GM12878 (cell line): ENCODE data around the gene FOXP1. TPM values are rescaled to one million over a fixed set of nuclear protein-coding genes. Genes with fewer than 3 reads are reported as not detected.

Source experiments
- ATAC-seq: fragments of 200-7000 bp; cut with Tn5 transposase; 3 replicates; pipeline ENCODE4 v1.9.1; 2020; ENCODE audit warnings: mild to moderate bottlenecking, moderate library complexity
- BruUV-seq: library from RNA; stranded (reverse); fragments of 400-500 nt; replicated peaks from 2 replicates; lab custom pipeline; 2021; lab: Mats Ljungman, UMichigan
- CTCF ChIA-PET: fragments of 300-600 bp; sonication (Branson Sonifier 250); formaldehyde crosslinking; extraction: SDS; loops from one replicate; lab custom pipeline; 2021; ENCODE audit warnings: inconsistent platforms; lab: Yijun Ruan, JAX
- POLR2A ChIA-PET: fragments of 350-600 bp; formaldehyde crosslinking; extraction: SDS; loops from one replicate; lab custom pipeline; 2021; ENCODE audit warnings: inconsistent platforms; lab: Charles Lee
- RAD21 ChIA-PET: fragments of 300-600 bp; sonication (Branson Sonifier 250); formaldehyde crosslinking; loops from one replicate; lab custom pipeline; 2023; ENCODE audit warnings: antibody characterized with exemption; ENCODE audit not compliant: unreplicated experiment; lab: Charles Lee
- SMC1A ChIA-PET: fragments of 300-600 bp; sonication (Branson Sonifier 250); formaldehyde crosslinking; loops from one replicate; lab custom pipeline; 2023; ENCODE audit not compliant: unreplicated experiment, uncharacterized antibody; lab: Charles Lee
- DNase-seq: peaks from one replicate; pipeline ENCODE4 v3.0.0-alpha.2; 2011; ENCODE audit warnings: low read depth, low spot score
- FAIRE-seq: peaks from 3 replicates; lab custom pipeline; 2011; peaks lifted over from hg19 to GRCh38; lab: Jason Lieb, UNC
- H2AFZ ChIP-seq: 2 replicates; pipeline ENCODE4 v1.6.0; 2011; ENCODE audit warnings: low read depth, low read length, control low read depth; ENCODE audit not compliant: control insufficient read depth
- H3K27ac ChIP-seq: 2 replicates; pipeline ENCODE4 v1.5.1; 2011; ENCODE audit warnings: control low read depth; ENCODE audit not compliant: control insufficient read depth, insufficient read depth
- H3K27me3 ChIP-seq, 2 experiments: replicated peaks in 1 of 2; 2 replicates each; pipeline versions ENCODE4 v1.6.0 to v1.6.1; 2011; ENCODE audit warnings: low read length in 1 of 2; ENCODE audit not compliant: control insufficient read depth in 2 of 2, insufficient read depth in 2 of 2
- H3K36me3 ChIP-seq, 2 experiments: 2 replicates each; pipeline ENCODE4 v1.5.1; 2011; ENCODE audit warnings: low read length in 1 of 2; ENCODE audit not compliant: control insufficient read depth in 2 of 2, insufficient read depth in 2 of 2
- H3K4me1 ChIP-seq: 2 replicates; pipeline ENCODE4 v1.6.1; 2011; ENCODE audit warnings: mild to moderate bottlenecking, low read length, moderate library complexity, mixed read lengths; ENCODE audit not compliant: control insufficient read depth, insufficient read depth
- H3K4me2 ChIP-seq: 2 replicates; pipeline ENCODE4 v1.6.0; 2011; ENCODE audit warnings: control low read depth; ENCODE audit not compliant: control insufficient read depth, insufficient read depth
- H3K4me3 ChIP-seq: fragments of 200-600 bp; sonication (generic); 2 replicates; pipeline ENCODE4 v1.5.1; 2016
- H3K79me2 ChIP-seq: 2 replicates; pipeline ENCODE4 v1.6.0; 2011; ENCODE audit warnings: low read length; ENCODE audit not compliant: control insufficient read depth, insufficient read depth
- H3K9ac ChIP-seq: 2 replicates; pipeline ENCODE4 v1.8.0; 2011; ENCODE audit warnings: low read length, control low read depth, mixed read lengths; ENCODE audit not compliant: control insufficient read depth, insufficient read depth
- H3K9me3 ChIP-seq: replicated peaks from 3 replicates; pipeline ENCODE4 v1.5.1; 2011; ENCODE audit warnings: mild to moderate bottlenecking, low read length; ENCODE audit not compliant: control insufficient read depth, insufficient read depth
- H4K20me1 ChIP-seq: 2 replicates; pipeline ENCODE4 v1.6.0; 2011; ENCODE audit not compliant: control insufficient read depth, insufficient read depth
- ATF7 ChIP-seq: fragments of 450-650 bp; IDR thresholded peaks from 2 replicates; pipeline ENCODE4 v1.6.1; 2016; ENCODE audit warnings: low read depth, mild to moderate bottlenecking
- CREB1 ChIP-seq: IDR thresholded peaks from 2 replicates; pipeline ENCODE4 v1.6.1; 2012; ENCODE audit warnings: low read depth, mild to moderate bottlenecking, inconsistent platforms
- ESRRA ChIP-seq: IDR thresholded peaks from 2 replicates; pipeline ENCODE4 v1.6.1; 2012; ENCODE audit warnings: mild to moderate bottlenecking, low read length, improper control_type of control experiment
- HDGF ChIP-seq: fragments of 450-650 bp; IDR thresholded peaks from 2 replicates; pipeline ENCODE4 v1.6.1; 2016; ENCODE audit warnings: antibody characterized with exemption
- MXI1 ChIP-seq: fragments of 150-350 bp; IDR thresholded peaks from 2 replicates; pipeline ENCODE4 v1.6.1; 2011; ENCODE audit warnings: low read depth, mild to moderate bottlenecking, inconsistent platforms, low read length, improper control_type of control experiment
- NR2F1 ChIP-seq: fragments of 450-650 bp; conservative IDR thresholded peaks from 2 replicates; pipeline ENCODE4 v1.6.1; 2017; ENCODE audit warnings: mild to moderate bottlenecking
- SP1 ChIP-seq: IDR thresholded peaks from one replicate; pipeline ENCODE4 v1.6.1; 2011; ENCODE audit warnings: low read depth, low read length
- YBX1 ChIP-seq: fragments of 450-650 bp; IDR thresholded peaks from 2 replicates; pipeline ENCODE4 v1.6.1; 2016; ENCODE audit warnings: antibody characterized with exemption
- WGBS: methylation state at CpG from one replicate; pipeline ENCODE4 v1.1.6; 2016; ENCODE audit warnings: low lambda C conversion rate; ENCODE audit not compliant: insufficient replicate concordance, insufficient coverage; ENCODE audit errors: missing lambda C conversion rate; 5-methylcytosine and 5-hydroxymethylcytosine counted together
- in situ Hi-C: fragments of 300-500 bp; cut with MboI; formaldehyde crosslinking; loops from 9 replicates; pipeline ENCODE4 v1.14.3; 2018; ENCODE audit warnings: mixed read lengths
- intact Hi-C: fragments of 100-400 bp; cut with micrococcal nuclease; formaldehyde crosslinking; loops from one replicate; pipeline ENCODE4 v1.14.2; 2022; ENCODE audit not compliant: unreplicated experiment
- polyA plus RNA-seq, 11 experiments: library from polyadenylated mRNA; depleted of rRNA in 4 of 11; unstranded in 6 of 11; stranded (reverse) in 5 of 11; fragments of >200 nt; fragmentation: Nextera tagmentation in 4 of 11; fragmentation: Illumina TruSeq in 1 of 11; extraction: Ambion mirVana in 4 of 11; extraction: Trizol in 1 of 11; gene quantifications; 1 replicate in 1 of 11; 2 replicates in 10 of 11; pipeline versions ENCODE4 v1.2.1 to v1.2.3, GENCODE V29; 2011 to 2016; ENCODE audit warnings: inconsistent platforms in 2 of 11, missing spikeins in 2 of 11, low read depth in 1 of 11
- total RNA-seq, 4 experiments: library from RNA; depleted of rRNA in 3 of 4; stranded (reverse); fragments of >200 nt in 3 of 4; fragmentation: Illumina TruSeq in 1 of 4; extraction: Trizol in 1 of 4; gene quantifications; 2 replicates each; pipeline versions ENCODE4 v1.2.1 to v1.2.3, GENCODE V29; 2013 to 2021
- TF ChIP-seq, protein P1 (sequence below): fragments of 450-650 bp; IDR thresholded peaks from 2 replicates; pipeline ENCODE4 v1.6.1; 2018; ENCODE audit warnings: borderline replicate concordance, mild to moderate bottlenecking; ENCODE audit not compliant: partially characterized antibody

Gene FOXP1
- total and polyA plus RNA-seq, 10 of the 15 experiments (the other 5 are each of a cell fraction or from before 2014, with no cell fraction given): 0.05 to 1.6 (median 0.20) TPM; not detected in 1

DNA sequence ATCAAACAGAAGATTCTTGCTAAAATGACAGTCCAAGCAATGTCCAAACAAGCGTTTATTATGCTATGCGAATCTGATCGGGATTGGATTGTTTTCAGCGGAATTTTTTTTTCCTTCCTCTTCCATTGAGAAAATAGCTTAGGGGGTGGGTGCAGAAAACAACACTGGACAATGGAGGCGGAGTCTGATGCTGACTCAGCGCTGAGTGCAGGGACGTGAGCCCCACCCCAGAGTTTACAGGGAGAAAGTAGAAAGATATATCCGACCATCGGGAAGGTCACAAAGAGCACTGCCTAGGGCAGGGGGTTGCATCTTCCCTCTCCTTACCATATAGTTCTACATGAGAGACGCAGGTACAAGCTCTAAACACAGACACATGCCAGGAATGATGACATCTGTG is 117.0 kb downstream of the FOXP1 start:
- ATAC-seq: no peak
- no TSS peak for BruUV-seq
- in situ Hi-C loops (no loop called here), intact Hi-C loops (no loop called here)
- DNase-seq: no peak
- no peaks in the 10 kb centered on the region for H3K9me3 ChIP-seq
- SMC1A ChIA-PET: no interaction called here
- POLR2A ChIA-PET: no interaction called here
- H3K4me3 ChIP-seq: no peak overlapping the region
- no peak for FAIRE-seq
- no peak overlapping the region for H2AFZ ChIP-seq
- no peaks in the 10 kb centered on the region for H3K36me3 ChIP-seq
- peaks cover 0 to 1% of the 10 kb centered on the region in 2 experiments; a peak in 1 of 4 replicates for H3K27me3 ChIP-seq
- no peak overlapping the region for H3K9ac ChIP-seq
- no peaks in the 10 kb centered on the region for H3K4me1 ChIP-seq
- RAD21 ChIA-PET: no interaction called here
- WGBS: 65% methylated on average over 10 of the region's 10 CpGs
- no peaks in the 10 kb centered on the region for H4K20me1 ChIP-seq
- CTCF ChIA-PET: no interaction called here
- H3K27ac ChIP-seq: no peak overlapping the region
- H3K4me2 ChIP-seq: no peak overlapping the region
- no peak for TF ChIP-seq HDGF
- no peak for TF ChIP-seq ESRRA
- TF ChIP-seq MXI1: no peak
- no peak for TF ChIP-seq YBX1
- TF ChIP-seq NR2F1: no peak
- no peak for TF ChIP-seq CREB1
- TF ChIP-seq SP1: no peak
- TF ChIP-seq, protein P1, sequence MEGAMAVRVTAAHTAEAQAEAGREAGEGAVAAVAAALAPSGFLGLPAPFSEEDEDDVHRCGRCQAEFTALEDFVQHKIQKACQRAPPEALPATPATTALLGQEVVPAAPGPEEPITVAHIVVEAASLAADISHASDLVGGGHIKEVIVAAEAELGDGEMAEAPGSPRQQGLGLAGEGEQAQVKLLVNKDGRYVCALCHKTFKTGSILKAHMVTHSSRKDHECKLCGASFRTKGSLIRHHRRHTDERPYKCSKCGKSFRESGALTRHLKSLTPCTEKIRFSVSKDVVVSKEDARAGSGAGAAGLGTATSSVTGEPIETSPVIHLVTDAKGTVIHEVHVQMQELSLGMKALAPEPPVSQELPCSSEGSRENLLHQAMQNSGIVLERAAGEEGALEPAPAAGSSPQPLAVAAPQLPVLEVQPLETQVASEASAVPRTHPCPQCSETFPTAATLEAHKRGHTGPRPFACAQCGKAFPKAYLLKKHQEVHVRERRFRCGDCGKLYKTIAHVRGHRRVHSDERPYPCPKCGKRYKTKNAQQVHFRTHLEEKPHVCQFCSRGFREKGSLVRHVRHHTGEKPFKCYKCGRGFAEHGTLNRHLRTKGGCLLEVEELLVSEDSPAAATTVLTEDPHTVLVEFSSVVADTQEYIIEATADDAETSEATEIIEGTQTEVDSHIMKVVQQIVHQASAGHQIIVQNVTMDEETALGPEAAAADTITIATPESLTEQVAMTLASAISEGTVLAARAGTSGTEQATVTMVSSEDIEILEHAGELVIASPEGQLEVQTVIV: no peak
- no peak for TF ChIP-seq ATF7
- TF ChIP-seq, all 136 proteins: peak for 0
- H3K79me2 ChIP-seq: no peaks in the 10 kb centered on the region
